ENCODE measurements around the gene NHERF1.

GRCh38 chr17:74776044-74776962 lies 27.9 kb downstream of the NHERF1 start, which contains the start of gene NAT9:
- TF ChIP-seq, protein P1, sequence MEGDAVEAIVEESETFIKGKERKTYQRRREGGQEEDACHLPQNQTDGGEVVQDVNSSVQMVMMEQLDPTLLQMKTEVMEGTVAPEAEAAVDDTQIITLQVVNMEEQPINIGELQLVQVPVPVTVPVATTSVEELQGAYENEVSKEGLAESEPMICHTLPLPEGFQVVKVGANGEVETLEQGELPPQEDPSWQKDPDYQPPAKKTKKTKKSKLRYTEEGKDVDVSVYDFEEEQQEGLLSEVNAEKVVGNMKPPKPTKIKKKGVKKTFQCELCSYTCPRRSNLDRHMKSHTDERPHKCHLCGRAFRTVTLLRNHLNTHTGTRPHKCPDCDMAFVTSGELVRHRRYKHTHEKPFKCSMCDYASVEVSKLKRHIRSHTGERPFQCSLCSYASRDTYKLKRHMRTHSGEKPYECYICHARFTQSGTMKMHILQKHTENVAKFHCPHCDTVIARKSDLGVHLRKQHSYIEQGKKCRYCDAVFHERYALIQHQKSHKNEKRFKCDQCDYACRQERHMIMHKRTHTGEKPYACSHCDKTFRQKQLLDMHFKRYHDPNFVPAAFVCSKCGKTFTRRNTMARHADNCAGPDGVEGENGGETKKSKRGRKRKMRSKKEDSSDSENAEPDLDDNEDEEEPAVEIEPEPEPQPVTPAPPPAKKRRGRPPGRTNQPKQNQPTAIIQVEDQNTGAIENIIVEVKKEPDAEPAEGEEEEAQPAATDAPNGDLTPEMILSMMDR (IDR thresholded peaks at IDR 0.05; ENCODE audit: insufficient read depth, low read depth, low read length), result no peak
- no peak for TF ChIP-seq EZH2 (IDR thresholded peaks at IDR 0.05; ENCODE audit: insufficient read depth, low read length)

All from astrocyte (in vitro differentiated cells and primary cell).